Measurements from ENCODE around the gene ZNF43. TPM values are rescaled to one million over a fixed set of nuclear protein-coding genes. Genes with fewer than 3 reads are reported as not detected.
"Not testable (repeated sequence)": the region's sequence is repeated elsewhere in the genome, so short reads cannot be mapped to it uniquely, and the experiment has no call there.

The ZNF43 gene
- 5.0 and 10.5 TPM in 2 replicates for total RNA-seq

DNA sequence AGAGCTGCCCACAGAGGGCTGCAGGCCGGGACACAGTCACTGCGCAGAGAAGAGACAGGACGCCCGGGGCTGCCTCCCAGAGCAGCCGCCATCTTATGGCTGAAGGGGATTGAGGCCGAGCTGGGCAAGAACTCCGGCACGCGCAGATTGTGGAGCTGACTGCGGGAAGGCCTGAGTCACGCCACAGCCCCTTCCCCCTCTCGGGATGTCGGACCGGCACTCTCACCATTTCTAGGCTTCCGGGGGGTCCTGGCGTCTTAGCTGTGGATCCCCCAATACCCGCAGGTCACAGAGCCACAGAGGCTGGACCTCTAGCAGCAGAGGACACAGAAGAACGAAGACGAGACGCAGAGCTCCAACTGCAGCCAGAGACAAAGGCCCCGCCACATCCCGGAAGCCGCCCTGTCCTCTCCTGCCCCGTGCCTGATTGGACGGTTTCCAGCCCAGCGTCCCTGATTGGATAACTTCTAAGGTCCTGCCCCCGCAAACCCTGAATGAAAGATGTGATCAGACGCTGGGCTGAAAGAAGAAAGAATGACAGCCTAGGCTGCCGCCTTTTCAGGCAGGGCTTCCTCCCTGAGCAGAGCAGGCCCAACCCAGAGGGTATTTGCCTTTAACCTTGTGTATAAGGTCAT lies at the start of gene ZNF43:
Gene ZNF43 (minus strand): TSS at position 373 of the 635 bp plus-strand sequence. CDS start 144 bp downstream, at position 229.
- DNase-seq (ENCODE audit: low read depth in 2 of 2), result peak; percentile 95 to 96

DNA sequence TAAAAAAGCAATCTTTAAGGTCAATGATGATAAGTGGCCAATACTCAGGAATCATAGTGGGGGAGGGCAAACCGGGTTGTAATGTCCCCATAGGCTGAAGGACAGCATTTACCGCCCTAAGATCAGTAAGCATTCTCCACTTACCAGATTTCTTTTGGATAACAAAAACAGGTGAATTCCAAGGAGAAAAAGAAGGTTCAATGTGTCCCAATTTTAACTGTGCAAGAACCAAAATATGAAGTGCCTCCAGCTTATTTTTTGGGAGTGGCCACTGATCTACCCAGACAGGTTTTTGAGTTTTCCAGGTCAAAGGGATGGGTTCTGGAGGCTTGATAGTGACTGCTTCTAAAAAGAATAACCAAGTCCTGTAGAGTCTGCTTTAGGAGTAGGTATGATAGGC lies 49.5 kb upstream of the ZNF43 start:
- DNase-seq (ENCODE audit: low read depth in 2 of 2), result not testable (repeated sequence)

DNA sequence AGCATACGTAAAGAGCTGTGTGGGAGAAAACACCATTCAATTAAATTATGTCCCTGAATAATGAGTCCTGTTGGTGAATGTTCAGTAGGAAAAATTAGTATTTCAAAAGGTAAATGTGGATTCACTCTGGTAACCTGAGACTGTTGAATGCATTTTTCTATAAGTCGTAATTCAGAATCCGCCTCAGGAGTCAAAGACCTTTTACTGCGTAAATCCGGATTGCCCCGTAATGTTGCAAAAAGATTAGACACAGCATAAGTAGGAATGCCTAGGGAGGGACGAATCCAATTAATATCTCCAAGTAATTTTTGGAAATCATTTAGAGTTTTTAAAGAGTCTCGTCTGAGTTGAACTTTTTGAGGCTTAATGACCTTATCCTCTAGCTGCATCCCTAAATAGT lies 48.8 kb upstream of the ZNF43 start:
- DNase-seq (ENCODE audit: low read depth in 2 of 2), result not testable (repeated sequence)

DNA sequence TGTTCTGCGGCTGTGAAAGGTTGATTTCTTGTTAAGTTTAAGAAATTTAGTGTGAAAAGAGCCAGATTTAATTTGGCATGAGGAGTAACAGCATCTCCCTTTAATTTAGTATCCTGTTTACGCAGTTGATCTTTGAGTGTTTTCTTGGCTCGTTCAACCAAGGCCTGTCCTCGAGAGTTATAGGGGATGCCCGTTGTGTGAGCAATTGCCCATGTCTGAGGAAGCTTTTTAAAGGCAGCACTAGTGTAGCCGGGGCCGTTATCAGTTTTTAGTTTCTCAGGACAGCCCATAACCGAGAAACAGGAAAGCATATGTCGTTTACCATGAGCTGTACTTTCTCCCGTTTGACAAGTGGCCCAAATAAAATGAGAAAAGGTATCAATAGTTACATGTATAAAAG lies 47.5 kb upstream of the ZNF43 start:
- no peak for DNase-seq (ENCODE audit: low read depth in 2 of 2)

DNA sequence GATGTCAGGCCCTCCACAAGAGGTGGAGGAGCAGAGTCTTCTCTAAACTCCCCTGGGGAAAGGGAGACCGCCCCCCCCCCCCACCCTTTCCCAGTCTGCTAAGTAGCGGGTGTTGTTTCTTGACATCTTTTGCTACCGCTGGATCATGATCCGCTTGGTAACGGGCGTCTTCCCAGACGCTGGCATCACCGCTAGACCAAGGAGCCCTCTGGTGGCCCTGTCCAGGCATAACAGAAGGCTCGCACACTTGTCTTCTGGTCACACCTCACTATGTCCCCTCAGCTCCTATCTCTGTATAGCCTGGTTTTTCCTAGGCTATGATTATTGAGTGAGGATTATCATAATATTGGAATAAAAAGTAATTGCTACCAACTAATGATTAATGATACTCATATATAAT lies 44.8 kb upstream of the ZNF43 start:
- DNase-seq (ENCODE audit: low read depth in 2 of 2), result not testable (repeated sequence)

DNA sequence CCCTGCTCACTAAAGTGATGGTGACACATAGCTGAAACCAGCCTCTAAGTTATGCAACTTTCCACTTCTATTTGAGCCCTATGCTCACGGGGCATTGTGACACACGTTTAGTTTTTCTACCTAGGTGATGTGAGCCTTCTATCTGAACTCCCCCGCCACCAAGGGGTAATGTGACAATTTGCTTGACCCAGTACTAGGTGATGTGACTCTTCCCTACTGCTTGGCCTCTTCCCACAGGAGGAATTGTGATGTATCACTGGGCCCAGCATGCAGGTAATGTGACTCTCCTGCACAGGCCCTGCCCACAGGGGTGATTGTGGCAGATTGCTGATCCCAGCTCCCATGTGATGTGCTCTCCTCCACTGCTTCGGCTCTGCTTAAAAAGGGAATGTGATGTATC lies 42.7 kb upstream of the ZNF43 start:
- DNase-seq (ENCODE audit: low read depth in 2 of 2), result no peak

DNA sequence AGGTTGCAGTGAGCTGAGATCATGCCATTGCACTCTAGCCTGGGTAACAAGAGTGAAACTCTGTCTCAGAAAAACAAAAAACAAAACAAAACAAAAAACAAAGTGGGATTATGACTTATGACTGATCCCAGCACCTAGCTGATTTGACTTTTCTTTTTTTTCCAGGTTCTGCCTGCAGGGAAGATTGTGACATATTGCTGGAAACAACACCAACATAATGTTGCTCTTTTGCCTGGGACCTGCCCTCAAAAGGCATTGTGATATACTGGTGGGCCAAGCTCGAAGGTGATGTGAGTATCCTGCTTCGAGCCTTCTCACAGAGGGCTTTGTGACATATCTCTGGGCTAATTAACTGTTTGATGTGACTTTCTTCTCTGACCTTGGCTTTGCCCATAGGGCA lies 42.0 kb upstream of the ZNF43 start:
- no peak for DNase-seq (ENCODE audit: low read depth in 2 of 2)

DNA sequence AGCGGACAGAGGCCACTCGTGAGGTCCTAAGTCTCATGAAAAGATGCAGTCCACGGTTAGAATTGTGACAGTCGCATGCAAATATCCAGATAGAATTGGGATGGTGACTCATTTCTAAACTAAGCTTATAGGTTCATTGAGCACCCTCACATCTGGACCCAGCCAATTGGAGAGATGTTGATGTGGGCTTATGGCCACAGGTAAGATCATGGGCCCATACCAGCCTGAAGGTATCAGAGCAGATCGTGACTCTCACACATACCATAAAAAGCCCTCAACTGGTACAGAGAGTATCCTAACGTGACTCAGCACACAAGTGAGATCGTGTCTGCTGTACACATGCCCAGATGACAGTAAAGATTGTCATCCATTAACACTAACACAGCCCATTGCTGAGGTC lies 40.6 kb upstream of the ZNF43 start:
- not testable (repeated sequence) for DNase-seq (ENCODE audit: low read depth in 2 of 2)

DNA sequence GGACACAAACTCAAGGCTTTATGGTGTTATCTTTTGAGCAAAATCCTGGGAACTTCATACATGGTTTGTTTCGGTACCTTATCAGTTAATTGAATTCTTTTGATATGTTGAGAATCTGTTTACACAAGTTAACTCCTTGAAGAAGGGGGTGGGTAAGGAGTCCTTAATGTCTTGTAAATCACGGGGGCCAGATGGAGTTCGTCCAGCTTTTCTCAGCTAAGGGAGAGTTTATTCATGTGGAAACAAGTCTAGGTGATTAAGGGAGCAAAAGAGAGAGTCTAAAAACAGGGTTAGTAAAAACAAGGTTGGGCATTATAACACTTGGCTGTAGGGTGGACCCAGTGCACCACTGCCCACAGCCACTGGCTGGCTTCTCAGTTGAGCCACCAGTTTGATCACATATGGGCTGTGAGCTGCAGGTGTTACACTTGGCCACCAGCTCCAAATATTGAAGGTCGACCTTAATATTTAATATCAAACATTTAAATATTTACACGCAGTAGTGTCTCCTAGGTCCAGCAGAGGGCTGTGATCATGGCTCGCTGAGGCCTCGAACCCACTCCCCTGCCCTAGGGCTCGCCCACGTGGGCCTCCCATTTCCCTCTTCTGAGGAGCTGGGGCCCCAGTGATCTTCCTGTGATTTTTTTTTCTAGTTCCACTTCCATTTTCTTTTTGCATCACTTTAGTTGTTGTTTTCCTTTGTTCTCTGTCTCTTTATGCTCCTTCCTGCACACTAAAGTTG lies 21.0 kb upstream of the ZNF43 start:
- DNase-seq (ENCODE audit: low read depth in 2 of 2), result no peak

DNA sequence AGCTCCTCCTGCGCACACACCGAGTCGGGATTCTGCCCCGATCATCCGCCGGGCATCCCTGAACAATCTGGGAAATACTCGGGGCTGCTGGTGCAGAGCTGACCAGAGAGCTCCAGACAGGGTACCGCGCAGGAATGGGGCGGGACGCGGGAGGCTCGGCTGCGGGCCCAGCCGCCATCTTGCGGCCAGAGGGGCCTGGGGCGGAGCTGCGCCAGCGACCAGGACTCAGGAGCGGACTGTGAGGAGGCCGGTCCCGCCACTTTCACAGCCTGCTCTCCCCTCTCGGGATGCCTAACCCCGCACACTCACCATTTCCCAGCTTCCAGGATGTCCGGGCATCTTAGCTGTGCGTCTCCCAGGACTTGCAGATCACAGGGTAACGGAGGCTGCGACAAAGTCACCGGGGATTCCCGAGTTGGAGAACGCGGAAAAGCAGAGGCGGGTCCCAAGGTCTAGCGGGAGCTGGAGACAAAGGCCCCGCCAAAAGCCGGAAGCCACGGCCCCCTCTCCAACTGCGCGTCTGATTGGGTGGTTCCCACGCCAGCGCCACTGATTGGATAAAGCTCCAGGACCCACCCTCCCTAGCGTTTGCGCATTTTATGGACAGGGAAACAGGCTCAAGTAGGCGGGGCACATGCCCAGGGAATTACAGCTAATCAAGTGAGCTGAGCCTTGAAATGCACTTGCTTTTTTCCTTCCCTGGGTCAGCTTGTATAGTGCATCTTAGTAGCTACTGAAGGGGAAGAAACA lies 15.8 kb upstream of the ZNF43 start:
- DNase-seq (ENCODE audit: low read depth in 2 of 2), result peak; percentile 97

DNA sequence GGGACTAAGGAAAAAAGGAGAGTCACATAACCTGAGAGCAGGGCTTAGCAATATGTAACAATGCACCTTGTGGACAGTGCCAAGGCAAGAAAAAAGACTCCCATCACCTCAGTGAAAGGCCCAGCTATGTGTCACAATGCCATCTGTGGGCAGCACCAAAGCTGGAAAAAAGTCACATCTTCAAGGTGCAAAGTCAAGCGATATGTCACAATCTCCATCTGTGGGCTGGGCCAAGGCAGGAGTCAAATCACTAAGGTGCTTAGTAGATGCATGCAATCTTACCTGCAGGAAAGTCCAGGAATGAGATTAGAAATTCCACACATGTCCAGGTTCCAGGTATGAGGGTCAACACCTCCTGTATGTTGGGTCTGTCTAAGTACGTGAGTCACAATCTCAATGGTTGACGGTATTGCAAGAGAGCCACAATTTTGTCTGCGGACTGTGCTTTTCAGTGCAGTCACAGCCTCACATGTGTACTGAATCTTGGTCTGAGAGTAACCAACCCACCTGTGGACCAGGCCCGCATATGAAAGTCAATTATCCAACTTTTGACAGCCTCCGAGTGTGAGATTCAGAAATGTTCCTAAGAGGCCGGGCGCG lies 14.8 kb upstream of the ZNF43 start:
- peak in 1 of 2 donors; percentile 5 for DNase-seq (ENCODE audit: low read depth in 2 of 2)

DNA sequence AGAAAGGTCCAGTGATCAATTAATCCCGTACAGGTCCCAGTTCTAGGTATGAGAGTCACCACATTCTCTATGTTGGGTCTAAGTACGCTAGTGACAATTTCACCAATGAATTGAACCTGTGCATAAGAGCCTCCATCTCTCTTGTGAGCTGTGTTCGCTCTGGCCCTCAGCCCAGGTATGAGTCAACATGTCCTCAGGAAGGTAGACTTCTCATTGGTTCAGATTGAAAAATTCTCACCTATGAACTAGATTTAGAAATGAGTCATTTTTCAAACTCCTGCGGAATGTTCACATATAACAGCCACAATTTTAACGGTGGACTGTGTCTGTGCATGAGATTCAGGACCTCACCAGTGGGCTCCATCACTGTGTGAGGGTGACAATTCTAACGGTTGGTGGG lies 12.7 kb upstream of the ZNF43 start:
- peak; percentile 4 to 22 for DNase-seq (ENCODE audit: low read depth in 2 of 2)

DNA sequence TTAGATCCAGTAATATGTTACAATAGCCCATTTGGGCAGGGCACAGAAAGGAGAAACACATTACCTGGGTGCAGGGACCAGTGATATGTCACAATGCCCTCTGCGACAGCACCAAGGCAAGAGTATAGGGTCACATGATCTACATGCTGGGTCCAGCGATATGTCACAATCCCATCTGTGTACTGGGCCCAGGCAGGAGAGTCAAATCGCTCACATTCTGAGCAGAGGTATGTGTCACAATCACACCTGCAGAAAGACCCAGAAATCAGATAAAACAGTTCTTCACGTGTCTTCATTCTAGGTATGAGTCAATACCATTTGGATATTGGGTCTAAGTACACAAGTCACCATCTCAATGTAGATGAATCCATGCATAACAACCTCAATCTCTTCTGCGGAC lies 7.1 kb upstream of the ZNF43 start:
- no peak for DNase-seq (ENCODE audit: low read depth in 2 of 2)

DNA sequence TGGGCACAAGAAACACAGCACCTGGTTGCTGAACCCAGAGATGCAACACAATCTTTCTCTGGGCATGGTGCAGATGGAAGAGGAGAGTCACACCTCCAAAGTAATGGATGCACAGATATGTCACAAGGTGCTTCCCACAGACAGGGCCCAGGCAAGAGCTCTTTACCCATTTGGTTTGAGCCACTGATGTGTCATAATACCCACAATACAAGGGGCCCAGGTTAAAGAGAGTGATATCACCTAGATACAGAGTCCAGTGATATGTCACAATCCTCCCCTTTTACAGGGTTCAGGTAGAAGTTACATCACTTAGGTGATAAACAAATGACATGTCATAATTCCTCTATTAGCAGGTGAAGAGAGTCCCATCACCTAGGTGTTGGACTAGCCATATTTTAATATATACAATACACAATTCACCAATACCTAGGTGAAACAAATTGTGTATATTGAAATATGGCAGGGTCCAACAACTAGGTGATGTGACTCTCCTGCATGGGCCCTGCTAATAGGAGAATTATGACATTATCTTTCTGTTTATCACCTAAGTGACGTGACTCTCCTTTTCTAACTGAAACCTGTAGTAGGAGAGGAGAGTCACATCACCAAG lies 5.6 kb upstream of the ZNF43 start:
- DNase-seq (ENCODE audit: low read depth in 2 of 2), result no peak

DNA sequence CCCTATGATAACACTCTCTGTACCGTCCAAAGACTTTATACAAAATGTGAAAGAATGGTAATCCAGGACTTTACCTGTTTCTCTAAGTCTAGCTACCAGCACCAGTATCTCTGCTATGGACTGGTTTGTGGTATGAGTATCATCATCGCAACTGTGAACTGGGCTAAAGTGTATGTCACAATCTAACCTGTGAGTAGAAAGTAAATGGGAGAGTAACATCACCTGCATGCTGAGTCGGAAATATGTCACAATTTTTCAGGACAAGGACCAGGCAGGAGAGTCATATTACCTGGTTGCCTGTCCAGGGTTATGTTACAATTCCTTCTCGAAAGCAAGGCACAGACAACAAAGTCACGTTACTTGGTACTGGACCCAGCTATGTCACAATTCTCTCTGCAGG lies 5.1 kb upstream of the ZNF43 start:
- DNase-seq (ENCODE audit: low read depth in 2 of 2), result no peak

DNA sequence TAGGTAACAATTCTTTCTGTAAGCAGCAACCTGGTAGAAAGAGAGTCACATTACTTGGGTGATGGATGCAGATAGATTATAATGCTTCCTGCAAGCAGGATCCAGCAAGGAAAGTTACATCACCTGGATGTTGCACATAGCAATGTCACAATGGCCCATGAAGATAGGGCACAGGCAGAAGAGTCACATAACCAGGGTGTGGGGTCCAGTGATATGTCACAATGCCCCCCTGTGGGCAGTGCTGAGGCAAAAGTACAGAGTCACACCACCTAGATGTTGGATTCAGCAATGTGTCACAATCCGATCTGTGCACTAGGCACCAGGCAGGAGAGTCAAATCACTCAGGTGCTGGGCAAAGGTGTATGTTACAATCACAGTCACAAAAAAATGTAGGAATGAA lies 4.0 kb upstream of the ZNF43 start:
- no peak for DNase-seq (ENCODE audit: low read depth in 2 of 2)

DNA sequence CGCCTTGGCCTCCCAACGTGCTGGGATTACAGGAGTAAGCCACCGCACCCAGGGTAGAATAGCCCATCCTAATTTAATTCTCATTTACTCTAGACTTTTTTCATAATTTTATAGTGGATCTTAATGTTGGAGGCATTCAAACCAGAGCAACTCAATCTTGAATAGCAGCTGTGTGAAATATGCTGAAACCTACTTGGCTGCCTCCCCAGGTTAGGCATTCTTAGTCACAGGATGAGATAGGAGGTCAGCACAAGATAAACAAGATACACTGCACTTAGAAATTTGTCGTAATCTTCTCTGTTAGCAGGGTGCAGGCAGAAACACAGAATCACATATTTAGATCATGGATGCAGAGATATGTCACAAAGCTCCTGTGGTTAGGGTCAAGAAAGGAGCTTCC lies 2.7 kb upstream of the ZNF43 start:
- no peak for DNase-seq (ENCODE audit: low read depth in 2 of 2)

DNA sequence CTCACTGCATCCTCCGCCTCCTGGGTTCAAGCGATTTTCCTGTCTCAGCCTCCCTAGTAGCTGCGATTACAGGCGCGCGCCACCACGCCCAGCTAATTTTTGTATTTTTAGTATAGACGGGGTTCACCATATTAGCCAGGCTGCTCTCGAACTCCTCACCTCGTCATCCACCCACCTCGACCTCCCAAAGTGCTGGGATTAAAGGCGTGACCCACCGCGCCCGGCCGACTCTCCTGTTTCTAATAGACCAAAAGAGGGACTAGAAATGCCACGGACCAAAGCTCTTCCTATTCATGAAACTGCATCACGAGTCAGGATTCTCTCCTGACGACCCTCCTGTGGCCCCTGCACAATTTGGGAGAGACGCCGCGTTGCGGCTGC lies 563 bp downstream of the ZNF43 start:
- no peak for DNase-seq (ENCODE audit: low read depth in 2 of 2)

DNA sequence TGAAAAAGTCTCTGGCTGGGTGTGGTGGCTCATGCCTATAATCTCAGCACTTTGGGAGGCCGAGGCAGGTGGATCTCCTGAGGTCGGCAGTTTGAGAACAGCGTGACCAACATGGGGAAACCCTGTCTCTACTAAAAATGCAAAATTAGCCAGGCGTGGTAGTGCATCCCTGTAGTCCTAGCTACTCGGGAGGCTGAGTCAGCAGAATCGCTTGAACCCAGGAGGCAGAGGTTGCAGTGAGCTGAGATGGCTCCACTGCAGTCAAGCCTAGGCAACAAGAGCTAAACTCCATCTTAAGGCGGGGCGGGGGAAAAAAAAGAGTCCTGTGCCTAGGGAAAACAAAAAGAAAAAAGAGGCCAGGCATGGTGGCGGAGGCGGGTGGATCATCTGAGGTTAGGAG lies 2.2 kb downstream of the ZNF43 start:
- DNase-seq (ENCODE audit: low read depth in 2 of 2), result no peak

DNA sequence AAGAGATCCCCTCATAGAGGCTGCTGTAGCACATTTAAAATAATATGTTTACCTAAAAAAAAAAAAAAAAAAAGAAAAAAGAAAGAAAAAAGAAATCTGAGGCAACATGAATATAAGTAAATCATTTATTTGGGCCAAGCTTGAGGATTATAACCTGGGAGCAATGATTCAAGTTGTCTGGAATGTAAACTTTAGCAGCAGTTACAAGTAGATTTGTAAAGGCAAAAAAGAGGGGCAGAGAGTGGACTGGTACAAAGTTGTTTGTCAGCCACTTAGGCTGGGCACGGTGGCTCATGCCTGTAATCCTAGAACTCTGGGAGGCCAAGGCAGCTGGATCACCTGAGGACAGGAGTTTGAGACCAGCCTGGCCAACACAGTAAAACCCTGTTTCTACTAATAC lies 11.3 kb downstream of the ZNF43 start:
- DNase-seq (ENCODE audit: low read depth in 2 of 2), result no peak

DNA sequence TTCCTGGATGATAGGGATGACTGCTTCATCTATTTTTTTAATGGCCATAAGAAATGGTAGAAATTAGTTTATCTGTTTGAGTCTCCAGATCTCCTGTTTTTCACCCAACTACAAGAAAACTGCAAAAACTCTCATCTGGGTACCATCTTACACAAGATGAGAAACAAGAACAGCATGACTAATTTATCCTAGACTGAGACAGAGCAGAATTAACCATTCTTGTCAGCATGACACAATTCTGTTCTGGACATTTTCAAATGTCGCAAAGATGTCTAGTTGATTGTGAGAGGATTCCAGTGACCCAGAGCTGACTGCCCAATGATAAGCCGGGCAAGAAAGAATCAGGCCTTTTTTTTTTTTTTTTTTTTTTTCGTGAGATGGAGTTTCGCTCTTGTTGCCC lies 12.8 kb downstream of the ZNF43 start:
- DNase-seq (ENCODE audit: low read depth in 2 of 2), result no peak

DNA sequence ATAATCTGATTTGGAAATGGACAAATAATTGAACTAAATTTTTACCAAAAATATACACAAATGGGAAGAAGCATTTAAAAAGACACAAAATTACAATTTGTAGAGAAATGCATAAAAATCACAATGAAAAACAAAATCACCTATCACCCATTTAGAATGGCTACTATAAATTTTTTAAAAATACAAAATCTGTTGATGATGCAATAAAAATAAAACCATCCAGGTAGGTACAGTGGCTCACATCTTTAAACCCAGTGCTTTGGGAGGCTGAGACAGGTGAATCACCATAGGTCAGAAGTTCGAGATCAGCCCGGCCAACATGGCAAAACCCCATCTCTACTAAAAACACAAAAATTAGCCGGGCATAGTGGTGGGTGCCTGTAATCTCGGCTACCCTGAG lies 23.5 kb downstream of the ZNF43 start:
- no peak for DNase-seq (ENCODE audit: low read depth in 2 of 2)
